ENCODE data around the gene ISG20L2. TPM values are rescaled to one million over a fixed set of nuclear protein-coding genes. Genes with fewer than 3 reads are reported as not detected.

ISG20L2 gene
- total RNA-seq, 1 donor from 2014 or later = 35.3 TPM

- no peak within 1 kb of the TSS for H3K4me3 Mint-ChIP-seq
- no peaks in the 10 kb centered on the region for H3K27me3 Mint-ChIP-seq
- H3K9me3 Mint-ChIP-seq = no peaks in the 10 kb centered on the region
- TF ChIP-seq CTCF (conservative IDR thresholded peaks at IDR 0.05) = no peak
- H3K4me1 Mint-ChIP-seq (ENCODE audit: unreplicated experiment) = peaks cover 22% of the 10 kb centered on the region
- peaks cover 13% of the 10 kb centered on the region for H3K36me3 Mint-ChIP-seq
- peak within 1 kb of the TSS; percentile 98 for H3K27ac Mint-ChIP-seq
- DNase-seq (ENCODE audit: extremely low spot score, unreplicated experiment) = peak; percentile 82
Observed at GRCh38 chr1:156727926-156728598, 504 bp downstream of the ISG20L2 start, which contains the start of gene METTL25B. Gene METTL25B (plus strand): TSS chr1:156728469. CDS start chr1:156729105, 636 bp downstream.

- no peak for TF ChIP-seq CTCF (conservative IDR thresholded peaks at IDR 0.05)
- H3K36me3 Mint-ChIP-seq = peaks cover 13% of the 10 kb centered on the region
- no peak overlapping the region for H3K4me3 Mint-ChIP-seq
- H3K4me1 Mint-ChIP-seq (ENCODE audit: unreplicated experiment) = peaks cover 22% of the 10 kb centered on the region
- DNase-seq (ENCODE audit: extremely low spot score, unreplicated experiment) = no peak
- H3K27me3 Mint-ChIP-seq = no peaks in the 10 kb centered on the region
- H3K9me3 Mint-ChIP-seq = no peaks in the 10 kb centered on the region
- H3K27ac Mint-ChIP-seq = peak overlapping the region; percentile 98
Observed at GRCh38 chr1:156727492-156727891, 1.1 kb downstream of the ISG20L2 start.

GRCh38 chr1:156726549-156727226, 1.9 kb downstream of the ISG20L2 start:
- Mint-ChIP-seq H3K27me3 (no peaks in the 10 kb centered on the region), H3K36me3 (peaks cover 13% of the 10 kb centered on the region), H3K4me1 (ENCODE audit: unreplicated experiment) (peaks cover 22% of the 10 kb centered on the region), H3K27ac (no peak overlapping the region), H3K9me3 (no peaks in the 10 kb centered on the region), H3K4me3 (no peak overlapping the region)
- peak; percentile 76 for TF ChIP-seq CTCF (conservative IDR thresholded peaks at IDR 0.05)
- no peak for DNase-seq (ENCODE audit: extremely low spot score, unreplicated experiment)

GRCh38 chr1:156725683-156726280, 2.8 kb downstream of the ISG20L2 start:
- Mint-ChIP-seq H3K9me3 (no peaks in the 10 kb centered on the region), H3K36me3 (peaks cover 13% of the 10 kb centered on the region), H3K27ac (no peak overlapping the region), H3K27me3 (no peaks in the 10 kb centered on the region), H3K4me1 (ENCODE audit: unreplicated experiment) (peaks cover 22% of the 10 kb centered on the region), H3K4me3 (no peak overlapping the region)
- TF ChIP-seq CTCF (conservative IDR thresholded peaks at IDR 0.05) = peak; percentile 98
- DNase-seq (ENCODE audit: extremely low spot score, unreplicated experiment) = peak; percentile 91

GRCh38 chr1:156721535-156721934, 7.0 kb downstream of the ISG20L2 start:
- H3K27me3 Mint-ChIP-seq = no peaks in the 10 kb centered on the region
- no peak for TF ChIP-seq CTCF (conservative IDR thresholded peaks at IDR 0.05)
- H3K27ac Mint-ChIP-seq = no peak overlapping the region
- H3K36me3 Mint-ChIP-seq = peaks cover 20% of the 10 kb centered on the region
- no peak overlapping the region for H3K4me3 Mint-ChIP-seq
- H3K4me1 Mint-ChIP-seq (ENCODE audit: unreplicated experiment) = peaks cover 6% of the 10 kb centered on the region
- H3K9me3 Mint-ChIP-seq = no peaks in the 10 kb centered on the region
- no peak for DNase-seq (ENCODE audit: extremely low spot score, unreplicated experiment)
